ENCODE measurements around the gene GRK6.
A peak's percentile ranks its signal among the peaks of the same experiment; 100 is the strongest.

Gene GRK6

GRCh38 chr5:177399997-177400868, 26.2 kb upstream of the GRK6 start, which contains the start of gene PFN3:
Gene PFN3, minus strand, starts transcription at chr5:177400661. Its CDS starts 85 bp downstream, at chr5:177400576.
- TF ChIP-seq CTCF (IDR thresholded peaks at IDR 0.05; ENCODE audit: low read depth, low read length) = no peak
- no peak within 1 kb of the TSS for H3K4me3 ChIP-seq (ENCODE audit: low read depth, low read length)

- no peak overlapping the region for H3K4me3 ChIP-seq (ENCODE audit: low read depth, low read length)
- TF ChIP-seq CTCF (IDR thresholded peaks at IDR 0.05; ENCODE audit: low read depth, low read length) = peak; percentile 19; the same call in 1 of the 2 replicates
These were observed 24.0 kb upstream of the GRK6 start for GRCh38 chr5:177402271-177403043.

- H3K4me3 ChIP-seq (ENCODE audit: low read depth, low read length) = peak overlapping the region; percentile 65
- TF ChIP-seq CTCF (IDR thresholded peaks at IDR 0.05; ENCODE audit: low read depth, low read length) = no peak
These were observed 23.2 kb upstream of the GRK6 start for GRCh38 chr5:177403102-177403791.

- H3K4me3 ChIP-seq (ENCODE audit: low read depth, low read length) = peak overlapping the region; percentile 65
- TF ChIP-seq CTCF (IDR thresholded peaks at IDR 0.05; ENCODE audit: low read depth, low read length) = peak; percentile 75
These were observed 22.5 kb upstream of the GRK6 start for GRCh38 chr5:177403792-177404640.

- H3K4me3 ChIP-seq (ENCODE audit: low read depth, low read length) = peak overlapping the region; percentile 65
- no peak for TF ChIP-seq CTCF (IDR thresholded peaks at IDR 0.05; ENCODE audit: low read depth, low read length)
These were observed 21.8 kb upstream of the GRK6 start for GRCh38 chr5:177404641-177405179.

GRCh38 chr5:177405312-177405711, 21.2 kb upstream of the GRK6 start:
- no peak for TF ChIP-seq CTCF (IDR thresholded peaks at IDR 0.05; ENCODE audit: low read depth, low read length)

More at GRCh38 chr5:177405312-177405711, 21.2 kb upstream of the GRK6 start:
- H3K4me3 ChIP-seq (ENCODE audit: low read depth, low read length) = no peak overlapping the region
